NCI-H2107 (cell line): ENCODE measurements around the gene PPP1R11.
"Not testable (repeated sequence)": the region's sequence is repeated elsewhere in the genome, so short reads cannot be mapped to it uniquely, and the experiment has no call there.

ENCODE experiments used
- DNase-seq: peaks from one replicate; lab custom pipeline; 2025; lab: John Stamatoyannopoulos, UW

The PPP1R11 gene

GRCh38 chr6:30066577-30067459 is at the start of gene PPP1R11:
PPP1R11 (plus strand) TSS chr6:30067198; CDS start chr6:30067411, 213 bp downstream.
- peak; percentile 91 for DNase-seq

- DNase-seq = no peak
Observed at GRCh38 chr6:30019819-30020218, 47.2 kb upstream of the PPP1R11 start.

GRCh38 chr6:30020626-30021025 is 46.4 kb upstream of the PPP1R11 start:
- no peak for DNase-seq

GRCh38 chr6:30022189-30022588 is 44.8 kb upstream of the PPP1R11 start:
- DNase-seq = no peak

GRCh38 chr6:30022712-30023111 is 44.3 kb upstream of the PPP1R11 start:
- DNase-seq = not testable (repeated sequence)

- DNase-seq = no peak
Observed at GRCh38 chr6:30025186-30025585, 41.8 kb upstream of the PPP1R11 start.

- no peak for DNase-seq
Observed at GRCh38 chr6:30029588-30029987, 37.4 kb upstream of the PPP1R11 start.

GRCh38 chr6:30031381-30031780 is 35.6 kb upstream of the PPP1R11 start:
- no peak for DNase-seq

- DNase-seq = not testable (repeated sequence)
Observed at GRCh38 chr6:30033440-30033839, 33.6 kb upstream of the PPP1R11 start.

GRCh38 chr6:30035784-30036183 is 31.2 kb upstream of the PPP1R11 start:
- no peak for DNase-seq

GRCh38 chr6:30037182-30037788 is 29.7 kb upstream of the PPP1R11 start:
- no peak for DNase-seq

GRCh38 chr6:30041221-30041620 is 25.8 kb upstream of the PPP1R11 start:
- no peak for DNase-seq

GRCh38 chr6:30041821-30042220 is 25.2 kb upstream of the PPP1R11 start:
- DNase-seq = no peak

GRCh38 chr6:30042476-30042875 is 24.5 kb upstream of the PPP1R11 start:
- no peak for DNase-seq

- DNase-seq = no peak
Observed at GRCh38 chr6:30042914-30043313, 24.1 kb upstream of the PPP1R11 start.

GRCh38 chr6:30043744-30044143 is 23.3 kb upstream of the PPP1R11 start:
- DNase-seq = no peak

GRCh38 chr6:30044630-30045029 is 22.4 kb upstream of the PPP1R11 start:
- no peak for DNase-seq

- no peak for DNase-seq
Observed at GRCh38 chr6:30047220-30047619, 19.8 kb upstream of the PPP1R11 start.

GRCh38 chr6:30053682-30054081 is 13.3 kb upstream of the PPP1R11 start:
- DNase-seq = no peak

GRCh38 chr6:30055513-30055912 is 11.5 kb upstream of the PPP1R11 start:
- no peak for DNase-seq

- no peak for DNase-seq
Observed at GRCh38 chr6:30060606-30061091, 6.3 kb upstream of the PPP1R11 start.

- DNase-seq = peak; percentile 81
Observed at GRCh38 chr6:30061092-30061857, 5.7 kb upstream of the PPP1R11 start, which contains the start of gene POLR1H. POLR1H (plus strand) TSS chr6:30061265; CDS start chr6:30061525, 260 bp downstream.
